Endothelial cell of umbilical vein (primary cell): ENCODE measurements around the gene KLF13. TPM values are rescaled to one million over a fixed set of nuclear protein-coding genes. Genes with fewer than 3 reads are reported as not detected.

Experiments
- BruUV-seq: library from RNA; stranded (reverse); fragments of 400-500 nt; replicated peaks from 2 replicates; lab custom pipeline; 2021; lab: Mats Ljungman, UMichigan
- CTCF ChIA-PET: fragments of 300-600, 350-600 bp; sonication (Branson Sonifier 250); formaldehyde crosslinking; loops from one replicate; lab custom pipeline; 2021; ENCODE audit warnings: antibody characterized with exemption, inconsistent platforms; lab: Charles Lee
- POLR2A ChIA-PET: fragments of 300-600, 350-600 bp; sonication (Branson Sonifier 250); formaldehyde crosslinking; loops from one replicate; lab custom pipeline; 2021; ENCODE audit warnings: antibody characterized with exemption, inconsistent platforms; lab: Charles Lee
- DNase-seq: peaks from one replicate; pipeline ENCODE4 v3.0.0-alpha.2; 2011; ENCODE audit warnings: low read depth, low spot score
- FAIRE-seq: peaks from 2 replicates; lab custom pipeline; 2011; peaks lifted over from hg19 to GRCh38; lab: Jason Lieb, UNC
- H2AFZ ChIP-seq: 2 replicates; pipeline ENCODE4 v1.6.0; 2012; ENCODE audit warnings: low read depth, low read length, control low read depth, inconsistent platforms
- H3K27ac ChIP-seq: 2 replicates; pipeline ENCODE4 v1.5.1; 2011; ENCODE audit warnings: low read depth, mild to moderate bottlenecking, control low read depth, low read length, moderate library complexity; ENCODE audit not compliant: insufficient read depth
- H3K27me3 ChIP-seq, 2 experiments: 2 replicates each; pipeline versions ENCODE4 v1.6.0 to v1.6.1; 2011; ENCODE audit warnings: low read length in 2 of 2, mixed read lengths in 1 of 2; ENCODE audit not compliant: control insufficient read depth in 2 of 2, insufficient read depth in 2 of 2
- H3K36me3 ChIP-seq, 2 experiments: 2 replicates in 1 of 2; 3 replicates in 1 of 2; pipeline ENCODE4 v1.5.1; 2011; ENCODE audit warnings: low read length in 2 of 2, mild to moderate bottlenecking in 1 of 2, moderate library complexity in 1 of 2; ENCODE audit not compliant: control insufficient read depth in 2 of 2, insufficient read depth in 2 of 2; ENCODE audit errors: extremely low read depth in 1 of 2
- H3K4me1 ChIP-seq: 3 replicates; pipeline ENCODE4 v1.5.1; 2011; ENCODE audit warnings: mild to moderate bottlenecking, low read length; ENCODE audit not compliant: control insufficient read depth, insufficient read depth; ENCODE audit errors: extremely low read depth
- H3K4me2 ChIP-seq: 2 replicates; pipeline ENCODE4 v1.6.1; 2011; ENCODE audit warnings: low read length, control low read depth, mixed read lengths; ENCODE audit not compliant: insufficient read depth
- H3K4me3 ChIP-seq, 3 experiments: fragments of 200-600 bp in 1 of 3; sonication (generic), shearing (Covaris generic) in 1 of 3; replicated peaks in 1 of 3; 2 replicates each; pipeline ENCODE4 v1.5.1; 2011 to 2016; ENCODE audit warnings: control low read depth in 3 of 3, low read length in 3 of 3, mild to moderate bottlenecking in 2 of 3, inconsistent platforms in 1 of 3, low read depth in 1 of 3, moderate library complexity in 1 of 3; ENCODE audit not compliant: insufficient read depth in 1 of 3
- H3K79me2 ChIP-seq: 2 replicates; pipeline ENCODE4 v1.6.0; 2012; ENCODE audit warnings: low read length, inconsistent platforms; ENCODE audit not compliant: control insufficient read depth, insufficient read depth
- H3K9ac ChIP-seq: replicated peaks from 2 replicates; pipeline ENCODE3; 2011; ENCODE audit warnings: low read length, control low read depth; ENCODE audit not compliant: insufficient read depth; ENCODE audit errors: extremely low read depth
- H3K9me1 ChIP-seq: replicated peaks from 3 replicates; pipeline ENCODE4 v1.6.0; 2011; ENCODE audit warnings: mild to moderate bottlenecking, low read length; ENCODE audit not compliant: control insufficient read depth, insufficient read depth; ENCODE audit errors: extremely low read depth
- H3K9me3 ChIP-seq: replicated peaks from 2 replicates; pipeline ENCODE4 v1.5.1; 2012; ENCODE audit warnings: low read length, inconsistent platforms; ENCODE audit not compliant: control insufficient read depth, insufficient read depth
- H4K20me1 ChIP-seq: replicated peaks from 2 replicates; pipeline ENCODE3; 2011; ENCODE audit warnings: mild to moderate bottlenecking, low read length; ENCODE audit not compliant: control insufficient read depth, insufficient read depth; ENCODE audit errors: extremely low read depth
- CTCF ChIP-seq, 2 donors: IDR thresholded peaks; 1 replicate in 1 of 2; 2 replicates in 1 of 2; pipeline ENCODE4 v1.5.1; 2011; ENCODE audit warnings: low read length in 2 of 2, mild to moderate bottlenecking in 2 of 2, moderate library complexity in 2 of 2, control low read depth in 1 of 2, inconsistent platforms in 1 of 2, low read depth in 1 of 2; ENCODE audit not compliant: insufficient read depth in 1 of 2; ENCODE audit errors: extremely low read depth in 1 of 2
- EZH2 ChIP-seq: IDR thresholded peaks from 2 replicates; pipeline ENCODE4 v1.6.1; 2012; ENCODE audit warnings: borderline replicate concordance, low read depth, mild to moderate bottlenecking, moderate library complexity, low read length, inconsistent platforms; ENCODE audit not compliant: severe bottlenecking
- FOS ChIP-seq: IDR thresholded peaks from 2 replicates; pipeline ENCODE4 v1.6.1; 2011; ENCODE audit warnings: mild to moderate bottlenecking, low read length, moderate library complexity, borderline replicate concordance; ENCODE audit not compliant: insufficient read depth
- GATA2 ChIP-seq: IDR thresholded peaks from 2 replicates; pipeline ENCODE4 v1.7.0; 2011; ENCODE audit warnings: low read depth, mild to moderate bottlenecking, moderate library complexity, mixed read lengths, low read length; ENCODE audit not compliant: insufficient read length, insufficient read depth
- JUN ChIP-seq: IDR thresholded peaks from 2 replicates; pipeline ENCODE4 v1.6.1; 2011; ENCODE audit warnings: borderline replicate concordance, low read depth; ENCODE audit not compliant: insufficient read length, insufficient read depth
- MAX ChIP-seq: IDR thresholded peaks from 2 replicates; pipeline ENCODE4 v1.6.1; 2011; ENCODE audit not compliant: insufficient read depth, insufficient read length
- POLR2A ChIP-seq: IDR thresholded peaks from 2 replicates; pipeline ENCODE4 v1.6.1; 2012; ENCODE audit warnings: low read depth, mild to moderate bottlenecking, control low read depth, low read length
- POLR2AphosphoS5 ChIP-seq: IDR thresholded peaks from 2 replicates; pipeline ENCODE4 v1.6.1; 2012; ENCODE audit warnings: low read depth, mild to moderate bottlenecking, control low read depth, low read length, moderate library complexity; ENCODE audit not compliant: insufficient read depth
- dilution Hi-C: fragments of 300-500 bp; cut with MboI; formaldehyde crosslinking; loops from one replicate; pipeline ENCODE4 v1.15.0; 2019; ENCODE audit warnings: low sequenced_read_pairs; ENCODE audit not compliant: extremely low pct_ligation_motif_present
- intact Hi-C: fragments of 100-400 bp; cut with micrococcal nuclease; formaldehyde crosslinking; loops from one replicate; pipeline ENCODE4 v1.10.0; 2022
- polyA plus RNA-seq, 4 experiments: library from polyadenylated mRNA; depleted of rRNA in 3 of 4; stranded (reverse) in 3 of 4; unstranded in 1 of 4; fragments of >200 nt; gene quantifications; 2 replicates each; pipeline versions ENCODE4 v1.2.1 to v1.2.3, GENCODE V29; 2011 to 2012; ENCODE audit warnings: missing spikeins in 1 of 4
- total RNA-seq: library from RNA; stranded (reverse); gene quantifications from 2 replicates; pipeline ENCODE4 v1.2.3, GENCODE V29; 2021

The KLF13 gene
- total and polyA plus RNA-seq, 2 donors (not counting 3 experiments of a cell fraction or from before 2014, with no cell fraction given), result 10.1 to 31.9 TPM

- Histone ChIP-seq H3K27me3 (peaks cover 3 to 4% of the 10 kb centered on the region in 2 experiments), H2AFZ (no peak overlapping the region), H3K9me3 (no peaks in the 10 kb centered on the region), H3K9me1 (no peaks in the 10 kb centered on the region), H3K4me1 (no peaks in the 10 kb centered on the region), H3K27ac (no peak overlapping the region), H3K4me2 (no peak overlapping the region), H4K20me1 (no peaks in the 10 kb centered on the region), H3K36me3 (no peaks in the 10 kb centered on the region), H3K79me2 (no peaks in the 10 kb centered on the region), H3K9ac (no peak overlapping the region), H3K4me3 (no peak overlapping the region)
- FAIRE-seq (no peak), DNase-seq (no peak)
- POLR2A ChIA-PET, result no interaction called here
- BruUV-seq, result no TSS peak
- CTCF ChIA-PET, result interaction anchor here (0.9 to 1.6 kb wide), 2 partner anchors 11 to 20 kb away, joined by 3 to 4 read pairs; no protein-coding TSS in a partner anchor
- TF ChIP-seq JUN (no peak), POLR2A (no peak), CTCF (IDR thresholded peaks at IDR 0.05; ENCODE audit: extremely low read depth in 1 of 2, insufficient read depth in 1 of 2, low read depth in 1 of 2, low read length in 2 of 2) (no peak), EZH2 (no peak), POLR2AphosphoS5 (no peak), FOS (no peak), GATA2 (no peak), MAX (no peak)
- dilution Hi-C loops, result no loop called here
- intact Hi-C loops, result no loop called here
These were observed 88.6 kb downstream of the KLF13 start for GRCh38 chr15:31415201-31415600.
